Liver (tissue), 9 donors: Measurements from ENCODE around the gene RAB29. TPM values are rescaled to one million over a fixed set of nuclear protein-coding genes. Genes with fewer than 3 reads are reported as not detected.

Experiments used
- DNase-seq: peaks from one replicate; pipeline ENCODE4 v3.0.0-alpha.2; 2017; ENCODE audit warnings: low spot score
- H3K27ac ChIP-seq, 2 donors: one replicate each; pipeline ENCODE4 v1.7.0; 2013; ENCODE audit warnings: inconsistent platforms in 2 of 2, low read length in 2 of 2, control low read depth in 1 of 2, low read depth in 1 of 2, mild to moderate bottlenecking in 1 of 2
- H3K27me3 ChIP-seq, 4 donors: one replicate each; pipeline versions ENCODE4 v1.6.1 to v1.7.0; 2013; ENCODE audit warnings: low read length in 3 of 4, inconsistent platforms in 1 of 4, mild to moderate bottlenecking in 1 of 4, moderate library complexity in 1 of 4; ENCODE audit not compliant: control insufficient read depth in 4 of 4, insufficient read depth in 4 of 4
- H3K36me3 ChIP-seq, 4 donors: one replicate each; pipeline versions ENCODE4 v1.6.1 to v1.7.0; 2013; ENCODE audit warnings: low read length in 3 of 4, mild to moderate bottlenecking in 3 of 4, low read depth in 1 of 4, moderate library complexity in 1 of 4; ENCODE audit not compliant: control insufficient read depth in 4 of 4, insufficient read depth in 3 of 4
- H3K4me1 ChIP-seq, 4 donors: one replicate each; pipeline versions ENCODE4 v1.6.1 to v1.7.0; 2013; ENCODE audit warnings: low read length in 3 of 4, mild to moderate bottlenecking in 3 of 4, moderate library complexity in 1 of 4; ENCODE audit not compliant: control insufficient read depth in 4 of 4, insufficient read depth in 4 of 4
- H3K4me3 ChIP-seq, 3 donors: one replicate each; pipeline versions ENCODE4 v1.6.1 to v1.7.0; 2013; ENCODE audit warnings: low read length in 3 of 3, control low read depth in 1 of 3, low read depth in 1 of 3, mild to moderate bottlenecking in 1 of 3
- H3K9ac ChIP-seq, 2 donors: one replicate each; pipeline ENCODE4 v1.7.0; 2013; ENCODE audit warnings: low read length in 2 of 2, mild to moderate bottlenecking in 2 of 2, moderate library complexity in 2 of 2, control low read depth in 1 of 2, low read depth in 1 of 2
- H3K9me3 ChIP-seq, 4 donors: one replicate each; pipeline versions ENCODE4 v1.6.1 to v1.7.0; 2013; ENCODE audit warnings: low read length in 3 of 4; ENCODE audit not compliant: control insufficient read depth in 4 of 4
- ATF3 ChIP-seq: IDR thresholded peaks from 2 replicates; pipeline ENCODE4 v1.6.1; 2016; ENCODE audit warnings: antibody characterized with exemption
- CTCF ChIP-seq: fragments of 150-350 bp; IDR thresholded peaks from 2 replicates; pipeline ENCODE4 v1.5.1; 2017; ENCODE audit warnings: improper control_type of control experiment, low read depth, low read length; ENCODE audit not compliant: missing input control
- EGR1 ChIP-seq, 2 donors: IDR thresholded peaks; 2 replicates each; pipeline ENCODE4 v1.6.1; 2016 to 2018; ENCODE audit warnings: antibody characterized with exemption in 2 of 2, low read depth in 2 of 2
- FOXA1 ChIP-seq: IDR thresholded peaks from 2 replicates; pipeline ENCODE4 v1.6.1; 2016; ENCODE audit warnings: antibody characterized with exemption
- FOXA2 ChIP-seq: IDR thresholded peaks from 2 replicates; pipeline ENCODE4 v1.6.1; 2016; ENCODE audit warnings: antibody characterized with exemption
- GABPA ChIP-seq, 2 donors: IDR thresholded peaks in 1 of 2; conservative IDR thresholded peaks in 1 of 2; 2 replicates each; pipeline ENCODE4 v1.6.1; 2016; ENCODE audit warnings: antibody characterized with exemption in 2 of 2, mild to moderate bottlenecking in 1 of 2, moderate library complexity in 1 of 2
- HNF4A ChIP-seq, 2 donors: conservative IDR thresholded peaks; 2 replicates each; pipeline ENCODE4 v1.6.1; 2016; ENCODE audit warnings: antibody characterized with exemption in 2 of 2, mild to moderate bottlenecking in 2 of 2
- HNF4G ChIP-seq: IDR thresholded peaks from 2 replicates; pipeline ENCODE4 v1.6.1; 2016; ENCODE audit warnings: antibody characterized with exemption
- JUND ChIP-seq, 2 donors: IDR thresholded peaks; 2 replicates each; pipeline ENCODE4 v1.6.1; 2016; ENCODE audit warnings: antibody characterized with exemption in 2 of 2
- MAX ChIP-seq: IDR thresholded peaks from 2 replicates; pipeline ENCODE4 v1.6.1; 2016; ENCODE audit warnings: antibody characterized with exemption
- NR2F2 ChIP-seq: IDR thresholded peaks from 2 replicates; pipeline ENCODE4 v1.6.1; 2016; ENCODE audit warnings: antibody characterized with exemption
- RAD21 ChIP-seq, 2 donors: IDR thresholded peaks; 2 replicates each; pipeline ENCODE4 v1.6.1; 2016; ENCODE audit warnings: antibody characterized with exemption in 2 of 2, mild to moderate bottlenecking in 2 of 2
- RXRA ChIP-seq, 2 donors: IDR thresholded peaks; 2 replicates each; pipeline ENCODE4 v1.6.1; 2017 to 2018; ENCODE audit warnings: antibody characterized with exemption in 2 of 2, mild to moderate bottlenecking in 1 of 2
- SP1 ChIP-seq: IDR thresholded peaks from 2 replicates; pipeline ENCODE4 v1.6.1; 2018; ENCODE audit warnings: antibody characterized with exemption, mild to moderate bottlenecking
- TAF1 ChIP-seq: conservative IDR thresholded peaks from 2 replicates; pipeline ENCODE4 v1.6.1; 2016; ENCODE audit warnings: antibody characterized with exemption, mild to moderate bottlenecking
- YY1 ChIP-seq: IDR thresholded peaks from 2 replicates; pipeline ENCODE4 v1.6.1; 2016; ENCODE audit warnings: antibody characterized with exemption, mild to moderate bottlenecking
- WGBS: extraction: QIAGEN DNeasy Blood & Tissue Kit; methylation state at CpG from one replicate; pipeline ENCODE4 v1.1.7; 2013; 5-methylcytosine and 5-hydroxymethylcytosine counted together
- polyA plus RNA-seq, 2 donors: library from polyadenylated mRNA; stranded (reverse) in 1 of 2; unstranded in 1 of 2; fragments of 200-250 nt in 1 of 2; fragments of >200 nt in 1 of 2; fragmentation: Nextera tagmentation in 1 of 2; extraction: Ambion mirVana in 1 of 2; gene quantifications; one replicate each; pipeline versions ENCODE4 v1.2.1 to v1.2.3, GENCODE V29; 2013 to 2015
- total RNA-seq, 2 donors: library from RNA; depleted of rRNA; stranded (reverse); fragments of >200 nt; gene quantifications; one replicate each; pipeline ENCODE4 v1.2.3, GENCODE V29; 2014
- TF ChIP-seq, protein P1 (sequence below): IDR thresholded peaks from 2 replicates; pipeline ENCODE4 v1.6.1; 2016; ENCODE audit warnings: antibody characterized with exemption, mild to moderate bottlenecking
- TF ChIP-seq, protein P2 (sequence below): IDR thresholded peaks from 2 replicates; pipeline ENCODE4 v1.6.1; 2016; ENCODE audit warnings: antibody characterized with exemption
- donor health status: healthy.
- donor health status: healthy.
- donor health status: healthy.
- donor health status: healthy.
- donor health status: healthy.

Gene RAB29
- total and polyA plus RNA-seq, 4 donors = 11.0 to 25.0 (median 16.0) TPM

GRCh38 chr1:205767248-205767647 is 8.0 kb downstream of the RAB29 start:
- TF ChIP-seq CTCF = no peak
- TF ChIP-seq, protein P1, sequence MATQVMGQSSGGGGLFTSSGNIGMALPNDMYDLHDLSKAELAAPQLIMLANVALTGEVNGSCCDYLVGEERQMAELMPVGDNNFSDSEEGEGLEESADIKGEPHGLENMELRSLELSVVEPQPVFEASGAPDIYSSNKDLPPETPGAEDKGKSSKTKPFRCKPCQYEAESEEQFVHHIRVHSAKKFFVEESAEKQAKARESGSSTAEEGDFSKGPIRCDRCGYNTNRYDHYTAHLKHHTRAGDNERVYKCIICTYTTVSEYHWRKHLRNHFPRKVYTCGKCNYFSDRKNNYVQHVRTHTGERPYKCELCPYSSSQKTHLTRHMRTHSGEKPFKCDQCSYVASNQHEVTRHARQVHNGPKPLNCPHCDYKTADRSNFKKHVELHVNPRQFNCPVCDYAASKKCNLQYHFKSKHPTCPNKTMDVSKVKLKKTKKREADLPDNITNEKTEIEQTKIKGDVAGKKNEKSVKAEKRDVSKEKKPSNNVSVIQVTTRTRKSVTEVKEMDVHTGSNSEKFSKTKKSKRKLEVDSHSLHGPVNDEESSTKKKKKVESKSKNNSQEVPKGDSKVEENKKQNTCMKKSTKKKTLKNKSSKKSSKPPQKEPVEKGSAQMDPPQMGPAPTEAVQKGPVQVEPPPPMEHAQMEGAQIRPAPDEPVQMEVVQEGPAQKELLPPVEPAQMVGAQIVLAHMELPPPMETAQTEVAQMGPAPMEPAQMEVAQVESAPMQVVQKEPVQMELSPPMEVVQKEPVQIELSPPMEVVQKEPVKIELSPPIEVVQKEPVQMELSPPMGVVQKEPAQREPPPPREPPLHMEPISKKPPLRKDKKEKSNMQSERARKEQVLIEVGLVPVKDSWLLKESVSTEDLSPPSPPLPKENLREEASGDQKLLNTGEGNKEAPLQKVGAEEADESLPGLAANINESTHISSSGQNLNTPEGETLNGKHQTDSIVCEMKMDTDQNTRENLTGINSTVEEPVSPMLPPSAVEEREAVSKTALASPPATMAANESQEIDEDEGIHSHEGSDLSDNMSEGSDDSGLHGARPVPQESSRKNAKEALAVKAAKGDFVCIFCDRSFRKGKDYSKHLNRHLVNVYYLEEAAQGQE = no peak
- H3K27ac ChIP-seq = no peak overlapping the region
- no peaks in the 10 kb centered on the region for H3K9me3 ChIP-seq
- H3K4me3 ChIP-seq = no peak overlapping the region
- H3K36me3 ChIP-seq = peaks cover 0 to 9% (median 4%) of the 10 kb centered on the region in 4 donors
- H3K9ac ChIP-seq = no peak overlapping the region
- H3K27me3 ChIP-seq = no peaks in the 10 kb centered on the region
- WGBS = 71% methylated on average over 3 of the region's 3 CpGs
- no peaks in the 10 kb centered on the region for H3K4me1 ChIP-seq
- DNase-seq = no peak

- no peaks in the 10 kb centered on the region for H3K4me1 ChIP-seq
- H3K27ac ChIP-seq = no peak overlapping the region
- TF ChIP-seq HNF4A (conservative IDR thresholded peaks at IDR 0.05) (no peak), YY1 (no peak), CTCF (no peak), FOXA1 (no peak), TAF1 (no peak), RXRA (IDR thresholded peaks at IDR 0.05) (no peak), JUND (IDR thresholded peaks at IDR 0.05) (no peak), NR2F2 (no peak), GABPA (IDR thresholded peaks at IDR 0.05 in 1 of 2, conservative IDR thresholded peaks at IDR 0.05 in 1 of 2) (no peak), HNF4G (no peak), ATF3 (no peak), MAX (no peak), FOXA2 (no peak), RAD21 (IDR thresholded peaks at IDR 0.05) (no peak), EGR1 (IDR thresholded peaks at IDR 0.05; ENCODE audit: low read depth in 2 of 2) (no peak), SP1 (no peak)
- TF ChIP-seq, protein P2, sequence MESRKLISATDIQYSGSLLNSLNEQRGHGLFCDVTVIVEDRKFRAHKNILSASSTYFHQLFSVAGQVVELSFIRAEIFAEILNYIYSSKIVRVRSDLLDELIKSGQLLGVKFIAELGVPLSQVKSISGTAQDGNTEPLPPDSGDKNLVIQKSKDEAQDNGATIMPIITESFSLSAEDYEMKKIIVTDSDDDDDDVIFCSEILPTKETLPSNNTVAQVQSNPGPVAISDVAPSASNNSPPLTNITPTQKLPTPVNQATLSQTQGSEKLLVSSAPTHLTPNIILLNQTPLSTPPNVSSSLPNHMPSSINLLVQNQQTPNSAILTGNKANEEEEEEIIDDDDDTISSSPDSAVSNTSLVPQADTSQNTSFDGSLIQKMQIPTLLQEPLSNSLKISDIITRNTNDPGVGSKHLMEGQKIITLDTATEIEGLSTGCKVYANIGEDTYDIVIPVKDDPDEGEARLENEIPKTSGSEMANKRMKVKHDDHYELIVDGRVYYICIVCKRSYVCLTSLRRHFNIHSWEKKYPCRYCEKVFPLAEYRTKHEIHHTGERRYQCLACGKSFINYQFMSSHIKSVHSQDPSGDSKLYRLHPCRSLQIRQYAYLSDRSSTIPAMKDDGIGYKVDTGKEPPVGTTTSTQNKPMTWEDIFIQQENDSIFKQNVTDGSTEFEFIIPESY = no peak
- TF ChIP-seq, protein P1 = no peak
- H3K36me3 ChIP-seq = peaks cover 0 to 9% (median 4%) of the 10 kb centered on the region in 4 donors
- H3K9me3 ChIP-seq = no peaks in the 10 kb centered on the region
- DNase-seq = no peak
- H3K27me3 ChIP-seq = no peaks in the 10 kb centered on the region
- H3K9ac ChIP-seq = no peak overlapping the region
- H3K4me3 ChIP-seq = no peak overlapping the region
- 72% methylated on average over 3 of the region's 3 CpGs for WGBS
These were observed 8.7 kb downstream of the RAB29 start for GRCh38 chr1:205766570-205766969.
